A549 (cell line): Measurements from ENCODE around the gene CCDC187.

Experiments
- CEBPB ChIP-seq, 2 experiments: fragments of >200 bp in 1 of 2; sonication (Bioruptor Twin) in 1 of 2; formaldehyde crosslinking in 1 of 2; IDR thresholded peaks; 2 replicates each; pipeline ENCODE4 v1.6.1; 2012 to 2016
- CHD4 ChIP-seq: fragments of 200-600 bp; sonication (generic); IDR thresholded peaks from 2 replicates; pipeline ENCODE4 v1.6.1; 2016; ENCODE audit warnings: antibody characterized with exemption, mild to moderate bottlenecking, borderline replicate concordance
- EP300 ChIP-seq, 2 experiments: fragments of >200 bp; sonication (Bioruptor Twin); formaldehyde crosslinking; IDR thresholded peaks; 2 replicates in 1 of 2; 3 replicates in 1 of 2; pipeline ENCODE4 v1.6.1; 2016 to 2017
- POLR2A ChIP-seq: IDR thresholded peaks from 2 replicates; pipeline ENCODE4 v1.6.1; 2012; ENCODE audit warnings: mild to moderate bottlenecking, low read length
- RFX5 ChIP-seq: fragments of 450-650 bp; IDR thresholded peaks from 2 replicates; pipeline ENCODE4 v1.7.1; 2014; ENCODE audit warnings: antibody characterized with exemption, mild to moderate bottlenecking, moderate library complexity
- SMC3 ChIP-seq: fragments of >200 bp; sonication (Bioruptor Twin); formaldehyde crosslinking; IDR thresholded peaks from 3 replicates; pipeline ENCODE4 v1.6.1; 2018; ENCODE audit warnings: inconsistent platforms
- TF ChIP-seq, protein P1 (sequence below): fragments of >200 bp; sonication (Bioruptor Twin); formaldehyde crosslinking; IDR thresholded peaks from 3 replicates; pipeline ENCODE4 v1.5.1; 2016
- TF ChIP-seq, protein P2 (sequence below): fragments of 250-450 bp; sonication (Bioruptor Pico); IDR thresholded peaks from 2 replicates; pipeline ENCODE4 v1.5.0; 2020; ENCODE audit warnings: low read depth, mild to moderate bottlenecking, moderate library complexity

DNA sequence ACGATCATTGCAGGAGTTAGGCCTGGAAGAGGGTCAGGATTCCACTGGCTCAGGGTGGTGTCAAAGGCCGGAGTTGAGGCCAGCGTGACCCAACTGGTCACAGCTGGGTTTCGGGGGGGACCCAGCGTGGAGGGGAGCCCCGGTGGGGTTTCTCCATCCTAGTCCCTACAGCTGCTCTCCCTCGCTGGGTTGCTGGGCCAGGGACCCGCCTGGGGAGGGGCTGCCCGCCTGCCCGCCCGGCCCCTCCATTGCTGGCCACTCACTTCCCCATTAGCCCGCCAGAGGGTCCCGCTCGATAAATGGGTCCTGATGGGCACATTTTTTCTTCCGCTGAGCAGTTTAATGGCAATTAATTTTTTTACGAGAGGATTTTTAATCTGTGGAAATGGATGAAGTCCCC lies 8.8 kb downstream of the CCDC187 start:
- TF ChIP-seq SMC3 (no peak), CEBPB (IDR thresholded peaks at IDR 0.05) (no peak), POLR2A (no peak), CHD4 (no peak), EP300 (IDR thresholded peaks at IDR 0.05) (no peak), RFX5 (no peak)
- TF ChIP-seq, protein P1, sequence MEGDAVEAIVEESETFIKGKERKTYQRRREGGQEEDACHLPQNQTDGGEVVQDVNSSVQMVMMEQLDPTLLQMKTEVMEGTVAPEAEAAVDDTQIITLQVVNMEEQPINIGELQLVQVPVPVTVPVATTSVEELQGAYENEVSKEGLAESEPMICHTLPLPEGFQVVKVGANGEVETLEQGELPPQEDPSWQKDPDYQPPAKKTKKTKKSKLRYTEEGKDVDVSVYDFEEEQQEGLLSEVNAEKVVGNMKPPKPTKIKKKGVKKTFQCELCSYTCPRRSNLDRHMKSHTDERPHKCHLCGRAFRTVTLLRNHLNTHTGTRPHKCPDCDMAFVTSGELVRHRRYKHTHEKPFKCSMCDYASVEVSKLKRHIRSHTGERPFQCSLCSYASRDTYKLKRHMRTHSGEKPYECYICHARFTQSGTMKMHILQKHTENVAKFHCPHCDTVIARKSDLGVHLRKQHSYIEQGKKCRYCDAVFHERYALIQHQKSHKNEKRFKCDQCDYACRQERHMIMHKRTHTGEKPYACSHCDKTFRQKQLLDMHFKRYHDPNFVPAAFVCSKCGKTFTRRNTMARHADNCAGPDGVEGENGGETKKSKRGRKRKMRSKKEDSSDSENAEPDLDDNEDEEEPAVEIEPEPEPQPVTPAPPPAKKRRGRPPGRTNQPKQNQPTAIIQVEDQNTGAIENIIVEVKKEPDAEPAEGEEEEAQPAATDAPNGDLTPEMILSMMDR, result no peak
- TF ChIP-seq, protein P2, sequence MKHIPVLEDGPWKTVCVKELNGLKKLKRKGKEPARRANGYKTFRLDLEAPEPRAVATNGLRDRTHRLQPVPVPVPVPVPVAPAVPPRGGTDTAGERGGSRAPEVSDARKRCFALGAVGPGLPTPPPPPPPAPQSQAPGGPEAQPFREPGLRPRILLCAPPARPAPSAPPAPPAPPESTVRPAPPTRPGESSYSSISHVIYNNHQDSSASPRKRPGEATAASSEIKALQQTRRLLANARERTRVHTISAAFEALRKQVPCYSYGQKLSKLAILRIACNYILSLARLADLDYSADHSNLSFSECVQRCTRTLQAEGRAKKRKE (CRISPR knock-in tag), result no peak
